NCI-H2107 treated with DMSO at 0.1 percent for 48 hours (cell line): ENCODE results near the gene BEST2.

ENCODE experiments used
- DNase-seq: peaks from one replicate; lab custom pipeline; 2025; ENCODE audit not compliant: unreplicated experiment; lab: John Stamatoyannopoulos, UW

Gene BEST2

DNA sequence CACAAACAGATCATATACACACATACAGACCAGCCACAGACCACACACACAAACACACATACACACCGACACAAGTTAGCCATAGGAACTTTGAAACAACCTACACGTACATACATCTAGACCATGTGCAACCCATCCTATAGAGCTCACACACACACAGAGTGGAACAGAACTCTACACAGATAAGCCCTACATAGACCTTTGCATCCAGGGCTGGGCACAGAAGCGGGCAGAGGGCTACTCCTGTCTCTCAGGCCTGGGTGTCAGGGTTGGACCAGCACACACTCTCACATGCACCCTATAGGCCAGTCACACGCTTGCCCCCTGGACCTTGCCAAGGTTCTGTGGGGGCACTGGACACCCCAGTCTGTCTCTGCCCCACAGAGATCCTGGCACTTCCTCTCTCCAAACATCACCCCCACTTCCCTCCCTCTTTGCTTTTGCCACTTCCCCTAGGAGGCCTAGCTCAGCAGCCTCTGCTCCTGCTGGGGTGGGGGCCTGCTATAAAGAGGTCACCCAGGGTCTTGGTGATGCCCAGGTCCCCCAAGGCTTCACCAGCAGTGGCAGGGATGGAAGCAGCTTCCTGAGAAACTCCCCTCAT, 33.9 kb downstream of the BEST2 start:
- no peak for DNase-seq

DNA sequence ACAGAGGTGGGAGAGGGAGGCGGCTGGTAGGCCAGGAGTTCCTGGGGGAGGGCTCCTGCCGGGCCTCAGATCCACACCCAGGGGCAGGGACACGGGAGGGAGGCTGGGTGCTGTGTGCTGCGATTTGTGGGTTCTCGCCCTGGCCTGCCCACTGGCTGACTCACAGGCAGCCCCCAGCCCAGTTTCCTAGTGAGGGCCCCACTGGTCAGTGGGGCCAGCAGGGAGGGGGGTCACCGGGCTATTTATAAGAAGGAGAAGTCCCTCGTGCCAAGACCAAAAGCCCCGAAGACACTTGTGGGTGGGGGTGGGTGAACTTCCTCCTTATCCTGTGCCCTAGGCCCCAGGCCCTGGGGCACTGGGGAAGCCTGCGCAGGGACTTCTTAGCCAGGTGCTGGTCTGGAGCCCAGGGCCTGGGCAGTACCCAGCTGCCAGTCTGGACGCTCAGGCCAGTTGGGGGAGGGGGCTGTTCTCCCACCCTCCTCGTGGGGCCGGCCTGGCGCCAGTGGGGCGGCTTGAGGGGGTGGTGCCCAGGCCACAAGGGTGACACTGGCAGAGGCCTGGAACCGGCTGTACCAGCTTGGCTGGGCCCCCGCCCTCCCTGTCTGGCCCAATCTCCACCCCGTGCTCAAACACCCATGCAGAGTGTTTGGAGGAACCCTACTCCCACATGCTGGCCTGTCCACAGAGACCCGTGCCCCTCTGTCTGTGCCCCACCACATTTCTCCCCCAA, 34.7 kb downstream of the BEST2 start:
- no peak for DNase-seq

DNA sequence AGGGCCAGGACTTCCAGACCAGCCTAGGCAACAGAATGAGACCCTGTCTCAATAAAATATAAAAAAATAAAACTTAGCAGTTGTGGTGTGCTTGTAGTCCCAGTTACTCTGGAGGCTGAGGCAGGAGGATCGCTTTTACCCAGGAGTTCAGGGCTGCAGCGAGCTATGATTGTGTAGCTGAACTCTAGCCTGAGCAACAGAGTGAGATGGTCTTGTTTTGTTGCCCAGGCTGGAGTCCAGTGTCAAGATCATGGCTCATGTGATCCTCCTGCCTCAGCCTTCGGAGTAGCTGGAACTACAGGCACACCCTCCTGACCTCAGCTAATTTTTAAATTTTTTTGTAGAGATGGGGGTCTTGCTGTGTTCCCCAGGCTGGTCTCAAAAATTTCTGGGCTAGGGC, 35.4 kb downstream of the BEST2 start:
- no peak for DNase-seq

DNA sequence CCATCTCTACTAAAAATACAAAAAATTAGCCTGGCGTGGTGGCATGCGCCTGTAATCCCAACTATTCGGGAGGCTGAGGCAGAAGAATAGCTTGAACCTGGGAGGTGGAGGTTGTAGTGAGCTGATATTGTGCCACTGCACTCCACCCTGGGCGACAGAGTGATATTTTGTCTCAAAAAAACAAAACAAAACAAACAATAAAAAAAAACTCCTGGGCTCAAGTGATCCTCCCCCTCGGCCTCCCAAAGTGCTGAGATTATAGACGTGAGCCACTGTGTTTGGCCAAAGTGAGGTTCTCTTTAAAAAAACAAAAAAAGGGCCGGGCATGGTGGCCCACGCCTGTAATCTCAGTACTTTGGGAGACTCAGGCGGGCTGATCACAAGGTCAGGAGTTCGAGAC, 35.9 kb downstream of the BEST2 start:
- DNase-seq = no peak

DNA sequence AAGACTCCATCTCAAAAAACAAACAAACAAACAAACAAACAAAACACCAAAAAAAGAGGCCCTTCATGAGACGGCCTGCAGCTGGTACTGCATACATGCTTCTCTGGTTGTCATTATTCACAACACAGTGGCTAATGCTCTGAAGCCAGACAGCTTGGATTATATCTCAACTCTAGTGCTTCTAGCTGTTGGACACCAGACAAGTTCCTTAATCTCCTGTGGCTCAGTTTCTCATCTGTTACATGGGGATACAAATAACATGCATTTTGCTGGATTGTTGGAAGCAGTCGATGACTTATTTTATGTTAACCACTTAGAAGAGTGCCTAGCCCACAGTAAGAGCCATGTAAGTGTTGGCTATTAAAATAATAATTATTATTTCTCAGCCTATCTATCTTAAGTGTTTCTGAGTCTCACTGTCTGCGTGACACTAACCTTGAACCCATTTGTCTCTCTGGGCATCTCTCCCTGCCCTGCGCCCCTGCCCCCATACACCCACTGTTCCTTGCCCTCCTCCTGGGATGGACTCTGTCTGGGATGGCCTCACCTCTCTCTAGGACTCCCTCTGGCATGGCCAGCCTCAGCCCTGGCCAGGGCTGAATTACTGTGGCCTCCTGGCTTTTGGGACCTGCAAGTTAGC, 36.6 kb downstream of the BEST2 start:
- DNase-seq = no peak

DNA sequence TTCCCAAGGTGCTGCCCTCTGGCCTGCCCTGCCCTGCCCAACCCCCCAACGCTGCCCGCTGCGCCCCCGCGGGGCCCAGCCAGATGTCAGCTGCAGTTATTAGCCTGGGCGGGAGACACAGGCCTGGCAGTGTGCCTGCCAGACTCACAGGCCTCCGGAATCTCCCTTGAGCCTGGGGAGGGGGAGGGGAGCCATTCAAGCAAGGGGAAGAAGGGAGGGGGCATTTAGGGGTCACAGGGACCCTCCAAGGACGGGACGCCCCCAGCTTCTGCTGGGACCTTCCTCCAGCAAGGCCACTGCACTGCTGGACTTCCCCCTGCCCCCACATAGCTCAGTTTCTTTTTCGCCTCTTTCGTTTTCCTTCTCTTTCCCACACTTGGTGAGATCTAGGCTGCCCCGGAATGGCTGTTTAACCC, 37.1 kb downstream of the BEST2 start:
- DNase-seq = peak; percentile 34

DNA sequence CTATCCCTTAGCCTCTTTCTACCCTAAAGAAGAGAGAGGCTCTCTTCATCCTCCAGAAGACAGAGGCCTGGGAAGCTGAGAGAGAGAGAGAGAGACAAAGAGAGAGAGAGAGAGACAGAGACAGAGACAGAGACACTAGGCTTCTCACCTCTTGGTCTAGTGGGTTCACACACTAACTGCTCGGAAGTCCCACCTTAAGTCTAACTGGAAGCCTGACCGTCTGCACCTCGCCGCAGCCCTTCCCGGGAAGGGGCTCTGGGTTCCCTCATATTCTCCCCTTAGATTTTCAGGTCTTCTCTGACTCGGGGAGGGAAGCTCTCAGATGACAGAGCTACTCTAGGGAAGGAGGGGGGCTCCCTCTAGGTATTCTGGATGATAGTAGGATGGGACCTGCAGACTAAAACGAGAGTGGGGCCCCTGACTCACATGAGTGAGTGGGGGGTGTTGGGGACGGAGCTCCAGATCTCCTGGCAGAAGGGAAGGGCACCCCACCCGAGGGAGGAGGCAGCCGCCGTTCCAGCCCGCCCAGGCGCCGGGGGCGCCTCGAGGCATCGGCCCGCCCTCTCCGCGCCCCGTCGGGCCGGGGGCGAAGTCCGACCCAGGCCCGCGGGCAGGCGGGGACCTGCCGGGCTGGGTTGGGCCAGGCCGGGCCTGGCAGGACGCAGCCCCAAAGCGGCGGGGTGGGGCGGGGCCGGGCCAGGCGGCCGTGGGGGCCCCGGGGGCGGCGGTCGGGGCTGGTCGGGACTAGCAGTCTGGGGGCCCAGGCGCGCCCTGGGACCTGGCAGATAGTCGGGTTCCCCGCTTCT, 37.7 kb downstream of the BEST2 start:
- no peak for DNase-seq

DNA sequence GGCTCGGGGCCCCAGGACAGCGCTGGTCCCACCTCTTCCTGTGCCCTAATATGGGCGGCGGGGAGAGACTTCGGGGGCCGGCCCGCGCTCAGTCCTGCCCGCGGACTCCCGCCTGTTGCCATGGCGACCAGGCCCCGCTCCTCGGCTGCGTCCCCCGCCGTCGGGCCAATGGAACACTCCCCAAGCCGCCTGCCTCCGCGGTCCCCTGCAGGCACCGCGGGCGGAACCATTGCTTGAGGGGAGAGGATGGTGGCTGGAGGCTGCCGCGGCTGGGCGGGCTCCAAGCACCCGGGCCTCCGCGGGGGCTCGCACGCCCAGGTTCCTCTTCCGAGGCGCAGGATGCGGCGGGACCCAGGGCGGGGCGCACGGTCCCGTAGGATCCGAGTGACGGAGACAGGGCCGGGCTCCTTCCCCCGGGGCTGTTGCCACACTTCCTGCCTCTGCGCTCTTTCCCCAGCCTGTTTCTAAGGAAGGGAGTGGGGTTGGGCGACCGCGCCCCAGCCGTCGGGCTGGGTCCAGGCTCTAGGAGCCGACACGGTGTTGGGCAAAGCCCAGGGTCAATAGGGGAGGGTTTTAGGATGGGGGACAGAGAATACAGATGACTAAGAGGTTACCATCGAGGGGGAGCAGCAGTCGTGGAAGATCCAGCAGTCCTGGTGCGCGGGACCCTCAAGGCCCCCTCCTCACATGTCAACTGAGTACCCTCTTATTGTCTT, 38.5 kb downstream of the BEST2 start:
- peak; percentile 85 for DNase-seq

DNA sequence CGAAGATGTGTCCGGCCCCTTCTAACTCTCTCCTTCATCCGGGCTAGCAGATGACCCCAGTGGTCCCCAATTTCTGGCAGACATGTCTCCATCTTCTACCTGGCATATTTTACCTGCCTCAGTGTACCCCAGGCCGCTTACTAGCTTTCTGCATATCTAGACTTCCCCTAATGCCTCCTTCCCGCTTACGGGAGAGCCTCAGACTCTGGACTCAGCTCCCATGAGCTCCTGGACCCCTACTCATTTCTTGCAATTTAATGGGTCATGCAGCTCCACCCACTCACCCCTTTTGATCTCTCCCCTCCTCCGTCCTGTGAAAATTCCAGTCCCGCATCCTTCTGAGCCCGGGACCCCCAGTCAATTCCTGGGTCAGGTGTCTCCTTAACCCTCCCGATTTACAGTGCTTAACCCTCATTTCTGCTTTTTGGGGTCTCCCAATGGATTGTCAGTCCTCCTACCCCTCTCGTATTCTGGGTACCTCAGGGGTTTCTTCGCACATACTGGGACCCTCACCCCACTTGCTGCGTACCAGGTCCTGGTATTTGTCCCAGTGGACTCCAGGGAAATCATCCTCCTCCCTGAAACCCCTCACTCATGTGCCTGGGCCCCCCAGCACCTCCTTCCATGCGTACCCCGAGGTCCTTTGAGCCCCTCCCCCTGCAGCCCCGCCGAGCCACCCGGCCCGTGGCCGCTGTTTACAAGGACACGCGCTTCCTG, 39.2 kb downstream of the BEST2 start:
- DNase-seq = no peak

DNA sequence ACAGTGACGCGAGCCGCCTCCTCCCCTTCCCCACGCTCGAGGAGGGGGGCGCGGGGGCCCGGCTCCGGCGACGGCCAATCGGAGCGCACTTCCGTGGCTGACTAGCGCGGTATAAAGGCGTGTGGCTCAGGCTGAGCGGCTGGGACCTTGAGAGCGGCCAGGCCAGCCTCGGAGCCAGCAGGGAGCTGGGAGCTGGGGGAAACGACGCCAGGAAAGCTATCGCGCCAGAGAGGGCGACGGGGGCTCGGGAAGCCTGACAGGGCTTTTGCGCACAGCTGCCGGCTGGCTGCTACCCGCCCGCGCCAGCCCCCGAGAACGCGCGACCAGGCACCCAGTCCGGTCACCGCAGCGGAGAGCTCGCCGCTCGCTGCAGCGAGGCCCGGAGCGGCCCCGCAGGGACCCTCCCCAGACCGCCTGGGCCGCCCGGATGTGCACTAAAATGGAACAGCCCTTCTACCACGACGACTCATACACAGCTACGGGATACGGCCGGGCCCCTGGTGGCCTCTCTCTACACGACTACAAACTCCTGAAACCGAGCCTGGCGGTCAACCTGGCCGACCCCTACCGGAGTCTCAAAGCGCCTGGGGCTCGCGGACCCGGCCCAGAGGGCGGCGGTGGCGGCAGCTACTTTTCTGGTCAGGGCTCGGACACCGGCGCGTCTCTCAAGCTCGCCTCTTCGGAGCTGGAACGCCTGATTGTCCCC, 39.9 kb downstream of the BEST2 start, which contains the start of gene JUNB:
JUNB (plus strand) TSS at position 142 of the 706 bp plus-strand sequence; CDS start at position 428, 286 bp downstream.
- DNase-seq = peak; percentile 79

DNA sequence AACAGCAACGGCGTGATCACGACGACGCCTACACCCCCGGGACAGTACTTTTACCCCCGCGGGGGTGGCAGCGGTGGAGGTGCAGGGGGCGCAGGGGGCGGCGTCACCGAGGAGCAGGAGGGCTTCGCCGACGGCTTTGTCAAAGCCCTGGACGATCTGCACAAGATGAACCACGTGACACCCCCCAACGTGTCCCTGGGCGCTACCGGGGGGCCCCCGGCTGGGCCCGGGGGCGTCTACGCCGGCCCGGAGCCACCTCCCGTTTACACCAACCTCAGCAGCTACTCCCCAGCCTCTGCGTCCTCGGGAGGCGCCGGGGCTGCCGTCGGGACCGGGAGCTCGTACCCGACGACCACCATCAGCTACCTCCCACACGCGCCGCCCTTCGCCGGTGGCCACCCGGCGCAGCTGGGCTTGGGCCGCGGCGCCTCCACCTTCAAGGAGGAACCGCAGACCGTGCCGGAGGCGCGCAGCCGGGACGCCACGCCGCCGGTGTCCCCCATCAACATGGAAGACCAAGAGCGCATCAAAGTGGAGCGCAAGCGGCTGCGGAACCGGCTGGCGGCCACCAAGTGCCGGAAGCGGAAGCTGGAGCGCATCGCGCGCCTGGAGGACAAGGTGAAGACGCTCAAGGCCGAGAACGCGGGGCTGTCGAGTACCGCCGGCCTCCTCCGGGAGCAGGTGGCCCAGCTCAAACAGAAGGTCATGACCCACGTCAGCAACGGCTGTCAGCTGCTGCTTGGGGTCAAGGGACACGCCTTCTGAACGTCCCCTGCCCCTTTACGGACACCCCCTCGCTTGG, 40.7 kb downstream of the BEST2 start:
- DNase-seq = peak; percentile 45

DNA sequence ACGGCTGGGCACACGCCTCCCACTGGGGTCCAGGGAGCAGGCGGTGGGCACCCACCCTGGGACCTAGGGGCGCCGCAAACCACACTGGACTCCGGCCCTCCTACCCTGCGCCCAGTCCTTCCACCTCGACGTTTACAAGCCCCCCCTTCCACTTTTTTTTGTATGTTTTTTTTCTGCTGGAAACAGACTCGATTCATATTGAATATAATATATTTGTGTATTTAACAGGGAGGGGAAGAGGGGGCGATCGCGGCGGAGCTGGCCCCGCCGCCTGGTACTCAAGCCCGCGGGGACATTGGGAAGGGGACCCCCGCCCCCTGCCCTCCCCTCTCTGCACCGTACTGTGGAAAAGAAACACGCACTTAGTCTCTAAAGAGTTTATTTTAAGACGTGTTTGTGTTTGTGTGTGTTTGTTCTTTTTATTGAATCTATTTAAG, 41.3 kb downstream of the BEST2 start:
- DNase-seq = no peak

DNA sequence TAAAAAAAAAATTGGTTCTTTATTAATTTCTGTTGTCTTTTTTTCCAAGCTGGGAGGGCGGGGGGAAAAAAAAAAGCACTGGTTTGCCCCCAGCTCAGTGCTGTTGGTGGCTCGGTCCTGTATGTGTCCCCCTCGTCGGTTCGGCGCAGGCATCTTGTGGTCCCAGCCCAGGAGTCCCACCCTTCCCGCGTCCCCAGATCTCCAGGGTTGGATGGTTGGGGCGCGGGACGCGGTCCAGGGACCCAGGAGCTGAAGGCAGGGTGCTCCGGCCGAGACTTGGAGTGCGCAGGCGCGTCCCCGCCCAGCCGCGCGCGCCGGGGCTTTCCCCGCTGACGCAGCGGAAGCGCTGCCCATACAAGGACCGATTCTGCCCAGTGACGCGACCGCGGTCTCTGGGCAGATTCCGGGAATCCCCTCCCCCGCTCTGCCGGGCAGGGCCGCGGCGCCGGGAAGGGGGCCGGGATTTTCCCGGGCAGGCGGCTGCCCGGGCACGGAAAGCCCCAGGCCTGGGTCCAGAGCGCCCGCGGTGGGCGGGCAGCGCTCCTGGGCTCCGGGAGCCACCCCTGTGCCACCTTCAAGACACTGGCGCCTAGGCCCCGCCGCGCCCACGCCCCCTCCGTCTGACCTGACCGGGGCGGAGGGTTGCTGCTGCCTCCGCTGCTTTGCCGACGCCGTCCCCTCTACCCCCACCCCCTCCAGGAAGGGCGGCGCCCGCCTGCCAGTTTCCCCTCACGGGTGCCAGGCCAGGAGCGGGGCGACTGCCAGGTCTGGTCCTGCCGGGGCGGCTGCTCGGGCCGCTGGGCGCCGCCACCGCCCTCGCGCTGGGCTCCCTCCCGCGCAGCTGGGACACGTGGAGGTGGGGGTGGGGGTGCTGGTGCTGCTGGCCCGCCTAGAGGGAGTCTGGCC, 42.0 kb downstream of the BEST2 start:
- peak; percentile 61 for DNase-seq

DNA sequence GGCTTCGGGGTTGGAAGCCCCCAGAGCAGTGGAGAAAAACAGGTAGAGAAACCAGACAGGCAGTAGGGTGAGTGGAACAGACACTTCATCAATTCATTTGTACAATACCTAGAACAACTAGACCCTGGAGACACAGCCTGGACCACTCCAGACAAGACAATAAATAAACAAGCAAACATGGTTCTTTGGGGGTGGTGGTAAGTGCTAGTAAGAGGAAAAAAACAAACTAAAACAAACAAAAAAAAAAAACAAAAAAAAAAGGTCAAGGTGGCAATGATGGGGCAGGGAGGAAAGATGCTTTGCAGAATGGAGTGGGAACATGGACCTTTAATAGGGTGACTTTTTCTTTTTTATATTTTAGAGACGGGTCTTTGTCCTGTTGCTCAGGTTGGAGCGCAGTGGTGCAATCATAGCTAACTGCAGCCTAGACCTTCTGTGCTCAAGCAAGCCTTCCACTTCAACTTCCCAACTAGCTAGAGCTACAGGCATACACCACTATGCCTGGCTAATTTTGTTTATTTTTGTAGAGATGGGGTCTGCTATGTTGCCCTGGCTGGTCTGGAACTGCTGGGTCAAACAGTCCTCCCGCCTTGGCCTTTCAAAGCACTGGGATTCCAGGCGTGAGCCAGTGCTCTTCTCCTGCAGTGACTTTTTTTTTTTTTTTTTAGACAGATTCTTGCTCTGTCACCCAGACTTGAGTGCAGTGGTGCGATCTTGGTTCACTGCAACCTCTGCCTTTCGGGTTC, 42.8 kb downstream of the BEST2 start:
- no peak for DNase-seq

DNA sequence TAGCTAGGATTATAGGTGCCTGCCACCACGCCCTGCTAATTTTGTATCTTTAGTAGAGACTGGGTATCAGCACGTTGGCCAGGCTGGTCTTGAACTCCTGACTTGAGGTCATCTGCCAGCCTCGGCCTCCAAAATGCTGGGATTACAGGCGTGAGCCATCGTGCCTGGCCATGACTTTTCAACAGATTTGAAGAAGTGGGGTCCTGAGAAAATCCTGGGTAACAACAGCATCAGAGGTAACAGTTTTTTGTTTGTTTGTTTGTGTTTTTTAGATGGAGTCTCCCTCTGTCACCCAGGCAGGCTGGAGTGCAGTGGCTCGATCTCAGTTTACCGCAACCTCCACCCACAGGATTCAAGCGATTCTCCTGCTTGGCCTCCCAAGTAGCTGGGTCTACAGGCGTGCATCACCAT, 43.4 kb downstream of the BEST2 start:
- DNase-seq = no peak

DNA sequence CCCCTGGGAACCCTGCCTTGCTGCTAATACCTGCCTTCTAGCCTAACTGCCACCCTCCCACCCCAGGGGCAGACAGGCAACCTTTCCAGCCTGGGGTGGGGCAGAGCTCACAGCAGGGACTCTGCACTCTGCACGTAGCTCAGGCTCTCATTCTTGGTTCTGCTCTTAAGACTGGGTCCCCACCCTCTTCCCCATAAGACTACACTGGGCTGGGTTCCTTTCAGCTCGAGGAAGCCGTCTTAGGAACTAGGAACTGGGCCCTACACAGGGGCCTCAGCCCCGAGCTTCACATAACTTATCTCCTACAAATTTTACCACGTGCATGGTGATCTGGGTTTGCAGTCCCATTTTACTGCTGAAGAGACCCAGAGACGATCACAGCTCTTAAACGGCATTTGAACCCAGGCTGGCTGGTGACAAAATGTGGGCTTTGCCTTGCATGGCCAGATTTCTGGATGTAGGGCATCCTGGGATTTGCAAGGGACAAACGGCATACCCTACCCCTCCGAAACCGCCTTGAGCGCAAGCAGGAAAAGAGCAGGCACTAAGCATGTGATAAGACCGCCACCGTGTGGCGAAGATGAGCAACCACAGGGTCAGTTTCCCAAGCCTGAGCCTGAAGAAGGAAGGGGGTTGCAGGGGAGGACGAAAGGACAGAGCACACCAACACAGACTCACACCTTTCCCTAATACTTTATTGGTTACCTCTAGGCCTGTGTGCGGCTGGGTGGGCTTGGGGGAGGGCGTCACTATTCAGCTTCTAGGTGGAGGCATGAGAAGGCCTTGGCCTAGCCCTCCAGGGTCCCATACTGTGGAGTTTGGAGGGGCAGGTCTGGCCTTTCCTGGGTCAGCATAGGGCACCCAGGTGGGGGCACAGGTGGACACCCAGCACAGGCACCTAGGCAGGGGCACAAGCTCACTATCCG, 44.8 kb downstream of the BEST2 start:
- DNase-seq = peak; percentile 65
